Activated CD4-positive, alpha-beta memory T cell treated with anti-CD3 and anti-CD28 coated beads, Interleukin-2, amount 10 ng/mL, durations not matched to agents 7 days and 5 days (primary cell): ENCODE measurements around the gene IFRD2. TPM values are rescaled to one million over a fixed set of nuclear protein-coding genes. Genes with fewer than 3 reads are reported as not detected.
"Not testable (repeated sequence)": the region's sequence is repeated elsewhere in the genome, so short reads cannot be mapped to it uniquely, and the experiment has no call there.

Experiments used
- CTCF ChIA-PET: fragments of 350-600 bp; sonication (Branson Sonifier 250); formaldehyde crosslinking; loops from one replicate; lab custom pipeline; 2021; ENCODE audit warnings: antibody characterized with exemption, inconsistent platforms; lab: Charles Lee
- POLR2A ChIA-PET: fragments of 350-600 bp; sonication (Branson Sonifier 250); formaldehyde crosslinking; loops from one replicate; lab custom pipeline; 2021; ENCODE audit warnings: antibody characterized with exemption; lab: Charles Lee
- DNase-seq: peaks from one replicate; pipeline ENCODE4 v3.0.0-alpha.2; 2020
- H3K27ac Mint-ChIP-seq: one replicate; pipeline ENCODE4 v1.8.0; 2021; ENCODE audit warnings: mild to moderate bottlenecking, mixed read lengths
- H3K27me3 Mint-ChIP-seq: one replicate; pipeline ENCODE4 v1.8.0; 2021; ENCODE audit warnings: mixed read lengths
- H3K36me3 Mint-ChIP-seq: one replicate; pipeline ENCODE4 v1.8.0; 2021; ENCODE audit warnings: low read depth, mixed read lengths
- H3K4me1 Mint-ChIP-seq: one replicate; pipeline ENCODE4 v1.8.0; 2021; ENCODE audit warnings: mixed read lengths
- H3K4me3 Mint-ChIP-seq: one replicate; pipeline ENCODE4 v1.8.0; 2021; ENCODE audit warnings: mild to moderate bottlenecking, mixed read lengths
- H3K9me3 Mint-ChIP-seq: one replicate; pipeline ENCODE4 v1.8.0; 2021; ENCODE audit warnings: mixed read lengths
- total RNA-seq, 2 experiments: library from RNA; stranded (reverse); gene quantifications; one replicate each; pipeline ENCODE4 v1.2.3, GENCODE V29; 2021

IFRD2 gene
- total RNA-seq, 2 experiments from 2014 or later = 40.6 to 45.0 TPM

GRCh38 chr3:50249457-50249856, 42.8 kb downstream of the IFRD2 start:
- Mint-ChIP-seq H3K27ac (no peak overlapping the region), H3K27me3 (no peaks in the 10 kb centered on the region), H3K36me3 (peaks cover 42% of the 10 kb centered on the region), H3K4me3 (no peak overlapping the region), H3K9me3 (no peaks in the 10 kb centered on the region), H3K4me1 (peaks cover 77% of the 10 kb centered on the region)
- CTCF ChIA-PET = interaction anchor here (0.8 kb wide), 1 partner anchor 14 kb away, joined by 9 read pairs; no protein-coding TSS in a partner anchor
- DNase-seq = no peak
- POLR2A ChIA-PET = interaction anchor here (0.8 to 6.7 kb wide), 2 partner anchors 14 to 15 kb away, joined by 3 to 87 read pairs; partner anchors contain the start of gene GNAI2

GRCh38 chr3:50248387-50248786, 43.8 kb downstream of the IFRD2 start:
- no peaks in the 10 kb centered on the region for H3K9me3 Mint-ChIP-seq
- DNase-seq = no peak
- CTCF ChIA-PET = interaction anchor here (0.8 to 2.9 kb wide), 2 partner anchors 10 to 21 kb away, joined by 4 to 20 read pairs; no protein-coding TSS in a partner anchor
- POLR2A ChIA-PET = interaction anchor here (2.6 to 9.7 kb wide), 3 partner anchors 8 to 20 kb away, joined by 20 to 117 read pairs (median 87); partner anchors contain the start of gene GNAI2
- peak overlapping the region; percentile 82 for H3K27ac Mint-ChIP-seq
- H3K27me3 Mint-ChIP-seq = no peaks in the 10 kb centered on the region
- H3K36me3 Mint-ChIP-seq = peaks cover 39% of the 10 kb centered on the region
- no peak overlapping the region for H3K4me3 Mint-ChIP-seq
- peaks cover 75% of the 10 kb centered on the region for H3K4me1 Mint-ChIP-seq

GRCh38 chr3:50246517-50246954, 45.7 kb downstream of the IFRD2 start:
- Mint-ChIP-seq H3K4me1 (peaks cover 90% of the 10 kb centered on the region), H3K27ac (peak overlapping the region; percentile 94), H3K27me3 (no peaks in the 10 kb centered on the region), H3K36me3 (peaks cover 43% of the 10 kb centered on the region), H3K4me3 (peak overlapping the region; percentile 78), H3K9me3 (no peaks in the 10 kb centered on the region)
- ChIA-PET CTCF (interaction anchor here (0.6 to 8.1 kb wide), 38 partner anchors 9 to 906 kb away, joined by 3 to 212 read pairs (median 5); partner anchors contain the start of genes GNAI2, GNAT1, HYAL3 and IFRD2), POLR2A (interaction anchor here (0.8 to 9.7 kb wide), 16 partner anchors 10 to 123 kb away, joined by 3 to 117 read pairs (median 6); partner anchors contain the start of genes GNAI2, HYAL3, IFRD2 and NAA80)
- peak; percentile 89 for DNase-seq

GRCh38 chr3:50245831-50246516, 46.3 kb downstream of the IFRD2 start:
- H3K4me3 Mint-ChIP-seq = peak overlapping the region; percentile 78
- no peaks in the 10 kb centered on the region for H3K27me3 Mint-ChIP-seq
- DNase-seq = peak; percentile 94
- POLR2A ChIA-PET = interaction anchor here (0.8 to 9.7 kb wide), 14 partner anchors 10 to 123 kb away, joined by 3 to 117 read pairs (median 6); partner anchors contain the start of genes GNAI2, HYAL3, IFRD2 and NAA80
- CTCF ChIA-PET = interaction anchor here (0.9 to 8.1 kb wide), 34 partner anchors 8 to 906 kb away, joined by 3 to 212 read pairs (median 6); partner anchors contain the start of genes GNAI2, GNAT1, HYAL3 and IFRD2
- H3K4me1 Mint-ChIP-seq = peaks cover 91% of the 10 kb centered on the region
- H3K9me3 Mint-ChIP-seq = no peaks in the 10 kb centered on the region
- H3K27ac Mint-ChIP-seq = peak overlapping the region; percentile 94
- peaks cover 42% of the 10 kb centered on the region for H3K36me3 Mint-ChIP-seq

GRCh38 chr3:50245251-50245745, 46.9 kb downstream of the IFRD2 start:
- H3K27ac Mint-ChIP-seq = peak overlapping the region; percentile 94

DNA sequence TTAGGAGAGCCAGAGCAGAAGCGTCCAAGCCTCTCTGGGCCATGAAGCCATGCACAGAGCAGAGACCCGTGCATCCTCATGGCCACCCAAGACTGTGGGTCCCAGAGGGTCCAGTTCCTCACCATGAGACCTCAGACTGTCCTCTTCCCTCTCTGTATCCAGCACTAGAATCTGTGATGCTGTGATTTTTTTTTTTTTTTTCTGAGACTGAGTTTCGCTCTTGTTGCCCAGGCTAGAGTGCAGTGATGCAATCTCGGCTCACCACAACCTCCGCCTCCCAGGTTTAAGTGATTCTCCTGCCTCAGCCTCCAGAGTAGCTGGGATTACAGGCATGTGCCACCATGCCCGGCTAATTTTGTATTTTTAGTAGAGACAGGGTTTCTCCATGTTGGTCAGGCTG, 47.4 kb downstream of the IFRD2 start:
- peak overlapping the region; percentile 78 for H3K4me3 Mint-ChIP-seq
- ChIA-PET CTCF (interaction anchor here (1.2 to 8.1 kb wide), 3 partner anchors 15 to 30 kb away, joined by 3 to 212 read pairs (median 7); no protein-coding TSS in a partner anchor), POLR2A (interaction anchor here (1.4 to 9.7 kb wide), 3 partner anchors 9 to 17 kb away, joined by 5 to 117 read pairs (median 87); partner anchors contain the start of gene GNAI2)
- peaks cover 37% of the 10 kb centered on the region for H3K36me3 Mint-ChIP-seq
- not testable (repeated sequence) for H3K27me3 Mint-ChIP-seq, H3K9me3 Mint-ChIP-seq, DNase-seq
- H3K27ac Mint-ChIP-seq = peak overlapping the region; percentile 94
- H3K4me1 Mint-ChIP-seq = peaks cover 89% of the 10 kb centered on the region

More at GRCh38 chr3:50245251-50245745, 46.9 kb downstream of the IFRD2 start:
- H3K9me3 Mint-ChIP-seq = no peaks in the 10 kb centered on the region
- H3K36me3 Mint-ChIP-seq = peaks cover 38% of the 10 kb centered on the region
- DNase-seq = no peak
- H3K27me3 Mint-ChIP-seq = no peaks in the 10 kb centered on the region
- ChIA-PET CTCF (interaction anchor here (1.2 to 8.1 kb wide), 2 partner anchors 17 to 29 kb away, joined by 3 to 212 read pairs; no protein-coding TSS in a partner anchor), POLR2A (interaction anchor here (6.7 to 9.7 kb wide), 2 partner anchors 9 to 17 kb away, joined by 87 to 117 read pairs; partner anchors contain the start of gene GNAI2)
- H3K4me3 Mint-ChIP-seq = peak overlapping the region; percentile 78
- peaks cover 89% of the 10 kb centered on the region for H3K4me1 Mint-ChIP-seq

DNA sequence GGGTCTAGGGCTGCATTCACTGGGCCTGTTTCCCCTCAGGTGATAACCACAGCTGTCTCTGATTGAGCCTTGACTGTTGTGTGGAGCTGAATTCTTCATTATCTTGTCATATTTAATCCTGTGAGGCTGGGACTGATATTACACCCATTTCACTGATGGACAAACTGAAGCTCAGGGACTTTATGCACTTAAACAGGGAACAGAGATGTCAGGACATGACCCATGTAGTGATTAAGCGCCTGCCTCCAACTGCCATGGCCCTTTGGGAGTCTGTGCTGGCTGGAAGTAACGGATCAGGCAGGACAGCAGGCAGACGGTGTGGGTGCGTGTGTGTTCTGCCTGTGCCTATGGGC, 48.7 kb downstream of the IFRD2 start:
- peak overlapping the region; percentile 16 for H3K4me3 Mint-ChIP-seq

DNA sequence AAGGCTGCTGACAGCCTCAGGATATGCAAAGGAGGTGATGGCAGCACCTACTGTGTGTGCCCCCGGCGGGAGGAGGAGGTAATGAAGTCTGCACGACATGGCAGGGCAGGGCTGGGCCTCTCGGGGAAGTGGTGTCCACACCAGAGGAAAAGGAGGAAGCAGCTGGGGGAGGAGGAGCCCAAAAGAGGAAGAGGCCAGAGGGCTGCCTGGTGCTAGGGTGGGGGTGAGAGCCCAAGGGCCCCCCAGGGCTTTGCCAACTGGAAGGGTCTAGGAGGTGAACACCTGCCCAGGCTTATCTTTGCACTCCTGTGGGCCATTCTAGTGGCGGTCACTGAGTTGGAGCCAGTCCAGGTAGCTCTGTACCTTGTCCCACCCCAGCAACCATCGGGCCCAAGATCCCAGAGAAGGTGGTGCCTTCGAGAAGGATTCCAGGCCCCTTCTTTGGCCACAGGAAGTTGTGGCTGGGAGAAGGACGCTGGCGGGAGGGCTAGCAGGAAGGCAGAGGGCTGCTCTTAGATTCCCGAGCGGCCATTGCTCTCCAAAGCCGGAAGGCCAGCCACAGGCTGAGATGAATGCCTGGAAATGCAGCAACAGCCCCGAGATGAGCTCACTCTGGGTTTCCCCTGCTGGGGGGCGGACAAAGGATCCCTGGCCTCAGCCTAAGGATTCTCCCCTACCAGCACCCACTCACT, 49.2 kb downstream of the IFRD2 start:
- peak overlapping the region; percentile 73 for H3K4me3 Mint-ChIP-seq
- CTCF ChIA-PET = interaction anchor here (1.3 to 8.1 kb wide), 5 partner anchors 15 to 440 kb away, joined by 3 to 212 read pairs (median 7); partner anchors contain the start of gene INKA1
- peaks cover 49% of the 10 kb centered on the region for H3K36me3 Mint-ChIP-seq
- H3K27ac Mint-ChIP-seq = peak overlapping the region; percentile 94
- POLR2A ChIA-PET = interaction anchor here (0.7 to 9.7 kb wide), 5 partner anchors 8 to 56 kb away, joined by 3 to 117 read pairs (median 4); partner anchors contain the start of genes GNAI2, HYAL3 and NAA80
- peak; percentile 56 for DNase-seq
- peaks cover 91% of the 10 kb centered on the region for H3K4me1 Mint-ChIP-seq
- no peaks in the 10 kb centered on the region for H3K9me3 Mint-ChIP-seq
- H3K27me3 Mint-ChIP-seq = no peaks in the 10 kb centered on the region

More for the DNA sequence above, 48.7 kb downstream of the IFRD2 start:
- DNase-seq = no peak
- no peaks in the 10 kb centered on the region for H3K27me3 Mint-ChIP-seq
- H3K27ac Mint-ChIP-seq = peak overlapping the region; percentile 94
- no peaks in the 10 kb centered on the region for H3K9me3 Mint-ChIP-seq
- ChIA-PET CTCF (interaction anchor here (1.3 to 8.1 kb wide), 5 partner anchors 15 to 441 kb away, joined by 3 to 212 read pairs (median 7); partner anchors contain the start of gene INKA1), POLR2A (interaction anchor here (0.7 to 9.7 kb wide), 5 partner anchors 8 to 56 kb away, joined by 3 to 117 read pairs (median 4); partner anchors contain the start of genes GNAI2, HYAL3 and NAA80)
- peaks cover 46% of the 10 kb centered on the region for H3K36me3 Mint-ChIP-seq
- peaks cover 92% of the 10 kb centered on the region for H3K4me1 Mint-ChIP-seq

DNA sequence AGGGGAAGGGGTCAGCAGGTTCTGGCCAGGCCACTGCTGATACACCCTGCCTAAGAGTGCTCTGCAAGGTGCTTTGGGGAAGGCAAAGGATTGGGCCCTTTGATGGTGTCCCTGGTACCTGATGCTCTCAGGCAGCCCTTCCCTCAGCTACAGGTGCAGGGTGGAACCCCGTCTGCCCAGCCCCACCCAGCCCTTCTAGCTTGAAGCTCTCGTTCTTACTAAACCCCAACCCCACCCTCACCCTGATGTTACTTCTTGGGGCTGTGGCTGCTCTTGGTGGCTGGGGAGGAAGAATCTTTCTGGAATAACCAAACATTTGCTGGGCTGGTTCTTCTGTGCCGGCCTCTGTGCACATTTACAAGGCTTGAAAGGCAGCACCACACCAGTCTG, 49.9 kb downstream of the IFRD2 start:
- peak; percentile 38 for DNase-seq
- ChIA-PET POLR2A (interaction anchor here (1.0 to 9.7 kb wide), 6 partner anchors 8 to 366 kb away, joined by 3 to 117 read pairs (median 4); partner anchors contain the start of genes IFRD2 and RASSF1), CTCF (interaction anchor here (2.1 to 8.1 kb wide), 2 partner anchors 14 to 48 kb away, joined by 11 to 212 read pairs; no protein-coding TSS in a partner anchor)
- no peaks in the 10 kb centered on the region for H3K27me3 Mint-ChIP-seq
- peaks cover 88% of the 10 kb centered on the region for H3K4me1 Mint-ChIP-seq
- H3K4me3 Mint-ChIP-seq = peak overlapping the region; percentile 73
- H3K27ac Mint-ChIP-seq = peak overlapping the region; percentile 94
- peaks cover 55% of the 10 kb centered on the region for H3K36me3 Mint-ChIP-seq
- H3K9me3 Mint-ChIP-seq = no peaks in the 10 kb centered on the region

DNA sequence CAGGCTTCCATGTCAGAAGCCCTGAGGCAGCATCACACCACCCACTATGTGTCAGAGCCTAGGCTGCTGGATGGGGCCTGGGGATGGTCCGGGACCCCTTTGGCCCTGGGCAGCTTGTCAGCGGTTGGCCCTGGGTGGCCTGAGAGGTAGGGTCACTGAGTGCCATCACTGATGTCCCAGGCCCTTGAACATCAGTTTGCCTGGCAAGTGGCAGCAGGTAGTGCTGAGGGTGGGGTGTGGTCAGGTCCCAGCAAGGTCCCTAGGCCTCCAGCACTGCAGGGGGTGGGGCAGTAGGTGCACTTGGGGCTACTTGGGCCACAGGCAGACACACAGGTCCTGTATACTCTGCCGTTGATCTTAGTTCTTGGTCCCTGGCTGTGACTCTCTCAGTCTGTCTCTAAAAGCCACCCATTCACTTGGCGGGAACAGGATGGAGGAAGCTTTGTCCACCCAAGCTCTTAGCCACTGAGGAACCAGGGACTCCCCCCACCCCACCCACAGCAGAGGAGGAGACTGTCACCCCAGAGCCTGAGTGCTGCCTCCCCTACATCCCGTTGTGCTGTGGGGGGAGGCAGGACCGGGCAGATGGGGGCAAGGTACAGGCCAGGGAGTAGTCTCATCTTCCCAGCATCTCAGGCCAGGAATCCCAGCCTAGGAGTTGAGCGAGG, 50.4 kb downstream of the IFRD2 start:
- H3K27ac Mint-ChIP-seq = peak overlapping the region; percentile 94
- H3K36me3 Mint-ChIP-seq = peaks cover 58% of the 10 kb centered on the region
- H3K4me1 Mint-ChIP-seq = peaks cover 83% of the 10 kb centered on the region
- DNase-seq = peak; percentile 37
- ChIA-PET POLR2A (interaction anchor here (1.2 to 9.7 kb wide), 5 partner anchors 9 to 366 kb away, joined by 3 to 117 read pairs (median 4); partner anchors contain the start of genes IFRD2 and RASSF1), CTCF (interaction anchor here (8.1 kb wide), 1 partner anchor 14 kb away, joined by 212 read pairs; no protein-coding TSS in a partner anchor)
- no peaks in the 10 kb centered on the region for H3K27me3 Mint-ChIP-seq
- H3K9me3 Mint-ChIP-seq = no peaks in the 10 kb centered on the region
- H3K4me3 Mint-ChIP-seq = peak overlapping the region; percentile 73

DNA sequence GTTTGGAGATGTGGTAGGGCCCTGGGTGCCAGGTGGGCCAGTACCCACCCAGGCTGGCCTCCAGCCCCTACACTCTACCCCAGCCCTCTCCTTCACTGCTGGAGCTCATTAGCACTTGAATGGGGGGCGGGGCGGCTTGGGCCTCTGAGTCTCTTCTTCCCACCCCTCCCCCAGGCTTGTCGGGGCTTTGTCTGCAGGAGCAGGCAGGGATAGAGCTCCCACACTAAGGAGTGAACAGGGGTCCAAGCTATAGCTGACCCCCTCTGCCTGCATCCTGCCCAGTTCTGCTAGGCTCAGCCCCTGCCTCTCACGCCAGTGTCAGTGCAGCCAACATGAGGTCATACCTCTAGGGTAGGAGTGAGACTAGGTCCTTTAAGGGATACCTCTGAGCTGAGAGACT, 51.1 kb downstream of the IFRD2 start:
- peaks cover 60% of the 10 kb centered on the region for H3K36me3 Mint-ChIP-seq
- no peaks in the 10 kb centered on the region for H3K27me3 Mint-ChIP-seq
- ChIA-PET CTCF (interaction anchor here (8.1 kb wide), 1 partner anchor 13 kb away, joined by 212 read pairs; no protein-coding TSS in a partner anchor), POLR2A (interaction anchor here (0.9 to 9.7 kb wide), 6 partner anchors 10 to 367 kb away, joined by 3 to 117 read pairs (median 4); partner anchors contain the start of genes IFRD2 and RASSF1)
- no peaks in the 10 kb centered on the region for H3K9me3 Mint-ChIP-seq
- no peak for DNase-seq
- H3K27ac Mint-ChIP-seq = peak overlapping the region; percentile 94
- peaks cover 76% of the 10 kb centered on the region for H3K4me1 Mint-ChIP-seq
- H3K4me3 Mint-ChIP-seq = peak overlapping the region; percentile 73
